Cardiac muscle cell (in vitro differentiated cells and primary cell): ENCODE data around the gene SELENOW. TPM values are rescaled to one million over a fixed set of nuclear protein-coding genes. Genes with fewer than 3 reads are reported as not detected.
"Not testable (repeated sequence)": the region's sequence is repeated elsewhere in the genome, so short reads cannot be mapped to it uniquely, and the experiment has no call there.

Experiments used
- DNase-seq, 2 donors: peaks; one replicate each; pipeline versions ENCODE4 v3.0.0 to v3.0.0-alpha.2; 2010 to 2017; ENCODE audit warnings: low read depth in 1 of 2, low spot score in 1 of 2
- H3K27ac ChIP-seq: fragments of 200-600 bp; sonication (generic); 2 replicates; pipeline ENCODE4 v1.5.1; 2016
- H3K27me3 ChIP-seq: fragments of 200-600 bp; sonication (generic); 2 replicates; pipeline ENCODE4 v1.6.0; 2016; ENCODE audit warnings: control low read depth
- H3K36me3 ChIP-seq: fragments of 200-600 bp; sonication (generic); 2 replicates; pipeline ENCODE4 v1.5.1; 2016; ENCODE audit warnings: control low read depth
- H3K4me1 ChIP-seq: fragments of 200-600 bp; sonication (generic); 2 replicates; pipeline ENCODE4 v1.8.1; 2017; ENCODE audit warnings: low read depth, mild to moderate bottlenecking, mixed run types
- H3K4me3 ChIP-seq: fragments of 200-600 bp; sonication (generic); 2 replicates; pipeline ENCODE4 v1.5.1; 2016; ENCODE audit warnings: mild to moderate bottlenecking
- H3K9me3 ChIP-seq: fragments of 200-600 bp; sonication (generic); 2 replicates; pipeline ENCODE4 v1.5.1; 2017; ENCODE audit warnings: low read depth, mild to moderate bottlenecking, control low read depth
- CTCF ChIP-seq: IDR thresholded peaks from 2 replicates; pipeline ENCODE4 v1.5.1; 2012; ENCODE audit warnings: low read depth, mild to moderate bottlenecking, low read length
- polyA plus RNA-seq: library from polyadenylated mRNA; unstranded; fragments of >200 nt; fragmentation: Nextera tagmentation; extraction: Ambion mirVana; gene quantifications from 2 replicates; pipeline ENCODE4 v1.2.1, GENCODE V29; 2016
- total RNA-seq: library from RNA; depleted of rRNA; stranded (reverse); fragments of >200 nt; gene quantifications from 2 replicates; pipeline ENCODE4 v1.2.3, GENCODE V29; 2016

The SELENOW gene
- total and polyA plus RNA-seq, 2 experiments from 2014 or later: 1,194 to 2,152 TPM

- H3K4me3 ChIP-seq: no peak overlapping the region
- no peaks in the 10 kb centered on the region for H3K4me1 ChIP-seq
- DNase-seq: no peak
- no peaks in the 10 kb centered on the region for H3K9me3 ChIP-seq
- H3K27me3 ChIP-seq: no peaks in the 10 kb centered on the region
- H3K36me3 ChIP-seq: no peaks in the 10 kb centered on the region
- no peak overlapping the region for H3K27ac ChIP-seq
- no peak for TF ChIP-seq CTCF
These were observed 43.4 kb upstream of the SELENOW start for GRCh38 chr19:47735131-47735530.

- Histone ChIP-seq H3K27ac (no peak overlapping the region), H3K4me1 (no peaks in the 10 kb centered on the region), H3K27me3 (no peaks in the 10 kb centered on the region), H3K36me3 (no peaks in the 10 kb centered on the region), H3K4me3 (no peak overlapping the region), H3K9me3 (no peaks in the 10 kb centered on the region)
- no peak for DNase-seq
- no peak for TF ChIP-seq CTCF
These were observed 37.5 kb upstream of the SELENOW start for GRCh38 chr19:47740866-47741519.

DNA sequence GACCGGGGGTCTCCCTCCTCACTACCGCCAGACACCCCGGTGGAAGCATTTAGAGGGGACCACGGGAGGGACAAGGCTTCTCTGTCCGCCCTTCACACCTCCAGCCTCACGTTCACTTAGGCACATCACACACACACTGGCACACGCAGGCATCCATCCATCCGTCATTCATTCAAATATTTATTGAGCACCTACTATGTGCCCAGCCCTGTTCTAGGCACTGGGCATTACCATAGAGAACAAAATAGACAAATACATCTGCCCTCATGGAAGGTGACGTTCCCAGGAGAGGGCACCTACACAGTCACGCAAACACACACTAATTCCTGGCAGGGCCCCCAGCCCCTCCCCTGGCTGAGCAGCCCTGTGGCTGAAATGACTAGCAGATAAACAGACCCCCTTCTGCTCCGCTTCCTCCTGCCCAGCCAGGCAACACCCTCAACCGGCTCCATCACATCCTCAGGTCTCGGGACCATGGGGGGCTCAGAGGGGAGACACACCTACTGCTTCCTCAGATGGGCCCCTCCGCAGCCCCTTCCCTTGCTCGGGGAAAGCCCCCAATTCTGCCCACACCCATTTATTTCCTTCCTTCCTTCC, 36.9 kb upstream of the SELENOW start:
- Histone ChIP-seq H3K27me3 (no peaks in the 10 kb centered on the region), H3K9me3 (no peaks in the 10 kb centered on the region), H3K4me1 (no peaks in the 10 kb centered on the region), H3K36me3 (no peaks in the 10 kb centered on the region), H3K27ac (no peak overlapping the region), H3K4me3 (no peak overlapping the region)
- no peak for TF ChIP-seq CTCF
- no peak for DNase-seq

GRCh38 chr19:47742634-47743033, 35.9 kb upstream of the SELENOW start:
- Histone ChIP-seq H3K27ac (no peak overlapping the region), H3K36me3 (peaks cover 3% of the 10 kb centered on the region), H3K27me3 (no peaks in the 10 kb centered on the region), H3K9me3 (no peaks in the 10 kb centered on the region), H3K4me1 (no peaks in the 10 kb centered on the region), H3K4me3 (no peak overlapping the region)
- peak in 1 of 2 donors; percentile 53 for DNase-seq
- TF ChIP-seq CTCF: no peak

GRCh38 chr19:47745010-47745901, 33.2 kb upstream of the SELENOW start, which contains the start of gene NOP53:
Gene NOP53, plus strand, starts transcription at chr19:47745546. Its CDS starts 14 bp downstream, at chr19:47745560.
- H3K27ac ChIP-seq: peak within 1 kb of the TSS; percentile 87
- H3K4me3 ChIP-seq: peak within 1 kb of the TSS; percentile 68
- no peak for TF ChIP-seq CTCF
- H3K4me1 ChIP-seq: no peaks in the 10 kb centered on the region
- H3K27me3 ChIP-seq: no peaks in the 10 kb centered on the region
- no peaks in the 10 kb centered on the region for H3K9me3 ChIP-seq
- peak; percentile 98 for DNase-seq
- H3K36me3 ChIP-seq: peaks cover 3% of the 10 kb centered on the region

DNA sequence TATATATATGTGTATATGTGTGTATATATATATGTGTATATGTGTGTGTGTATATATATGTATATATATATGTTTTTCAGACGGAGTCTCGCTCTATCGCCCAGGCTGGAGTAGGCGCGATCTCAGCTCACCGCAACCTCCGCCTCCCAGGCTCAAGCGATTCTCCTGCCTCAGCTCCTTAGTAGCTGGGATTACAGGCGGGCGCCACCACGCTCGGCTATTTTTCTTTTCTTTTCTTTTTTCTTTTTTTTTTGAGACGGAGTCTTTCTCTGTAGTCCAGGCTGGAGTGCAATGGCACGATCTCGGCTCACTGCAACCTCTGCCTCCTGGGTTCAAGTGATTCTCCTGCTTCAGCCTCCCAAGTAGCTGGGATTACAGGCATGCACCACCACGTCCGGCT, 32.4 kb upstream of the SELENOW start:
- DNase-seq, H3K36me3 ChIP-seq, H3K27ac ChIP-seq, H3K4me1 ChIP-seq, H3K9me3 ChIP-seq, H3K27me3 ChIP-seq: not testable (repeated sequence)
- peak overlapping the region; percentile 68 for H3K4me3 ChIP-seq
